ENCODE results near the gene ABCB11. TPM values are rescaled to one million over a fixed set of nuclear protein-coding genes. Genes with fewer than 3 reads are reported as not detected.

ABCB11 gene
- total and polyA plus RNA-seq, 4 donors, result 18.3 to 74.3 (median 38.3) TPM

DNA sequence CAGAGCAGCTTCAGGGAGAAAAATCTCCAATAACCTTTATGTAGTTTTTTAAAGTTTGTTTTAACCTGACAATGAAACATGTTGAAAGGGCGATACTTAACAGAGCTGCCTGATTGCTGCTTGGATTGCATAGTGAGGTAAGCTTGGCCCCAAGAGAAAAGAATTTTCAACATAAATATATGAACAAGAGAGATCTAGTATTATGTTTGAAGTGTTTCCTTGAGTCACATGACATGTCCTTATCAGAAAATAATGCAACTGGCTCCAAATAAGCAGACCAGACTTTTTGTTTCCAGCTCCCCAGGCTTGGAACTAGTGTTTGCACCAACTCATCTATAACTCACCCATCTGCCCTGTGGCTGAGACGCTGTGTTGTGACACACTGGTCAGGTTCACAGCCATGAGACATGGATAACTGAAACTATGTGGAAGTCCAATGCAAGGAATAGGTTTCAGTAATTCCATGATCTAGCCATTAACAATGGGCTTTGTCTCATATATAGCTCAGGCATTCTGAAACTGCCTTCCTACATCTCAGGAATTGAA is 44.7 kb downstream of the ABCB11 start:
- H3K36me3 ChIP-seq (ENCODE audit: control insufficient read depth in 4 of 4, insufficient read depth in 3 of 4, low read depth in 1 of 4, low read length in 3 of 4), result peaks cover 8 to 54% (median 40%) of the 10 kb centered on the region in 4 donors

More for the DNA sequence above, 44.7 kb downstream of the ABCB11 start:
- Histone ChIP-seq H3K27ac (ENCODE audit: low read depth in 1 of 2, low read length in 2 of 2) (no peak overlapping the region), H3K4me3 (ENCODE audit: low read depth in 1 of 3, low read length in 3 of 3) (no peak overlapping the region), H3K4me1 (ENCODE audit: control insufficient read depth in 4 of 4, insufficient read depth in 4 of 4, low read length in 3 of 4) (no peaks in the 10 kb centered on the region), H3K9me3 (ENCODE audit: control insufficient read depth in 4 of 4, low read length in 3 of 4) (no peaks in the 10 kb centered on the region), H3K9ac (ENCODE audit: low read depth in 1 of 2, low read length in 2 of 2) (no peak overlapping the region), H3K27me3 (ENCODE audit: control insufficient read depth in 4 of 4, insufficient read depth in 4 of 4, low read length in 3 of 4) (no peaks in the 10 kb centered on the region)
- no peak for TF ChIP-seq SP1 (IDR thresholded peaks at IDR 0.05)
- no peak for TF ChIP-seq RXRA (IDR thresholded peaks at IDR 0.05)
- TF ChIP-seq EGR1 (IDR thresholded peaks at IDR 0.05; ENCODE audit: low read depth in 2 of 2), result no peak
- TF ChIP-seq, protein P1, sequence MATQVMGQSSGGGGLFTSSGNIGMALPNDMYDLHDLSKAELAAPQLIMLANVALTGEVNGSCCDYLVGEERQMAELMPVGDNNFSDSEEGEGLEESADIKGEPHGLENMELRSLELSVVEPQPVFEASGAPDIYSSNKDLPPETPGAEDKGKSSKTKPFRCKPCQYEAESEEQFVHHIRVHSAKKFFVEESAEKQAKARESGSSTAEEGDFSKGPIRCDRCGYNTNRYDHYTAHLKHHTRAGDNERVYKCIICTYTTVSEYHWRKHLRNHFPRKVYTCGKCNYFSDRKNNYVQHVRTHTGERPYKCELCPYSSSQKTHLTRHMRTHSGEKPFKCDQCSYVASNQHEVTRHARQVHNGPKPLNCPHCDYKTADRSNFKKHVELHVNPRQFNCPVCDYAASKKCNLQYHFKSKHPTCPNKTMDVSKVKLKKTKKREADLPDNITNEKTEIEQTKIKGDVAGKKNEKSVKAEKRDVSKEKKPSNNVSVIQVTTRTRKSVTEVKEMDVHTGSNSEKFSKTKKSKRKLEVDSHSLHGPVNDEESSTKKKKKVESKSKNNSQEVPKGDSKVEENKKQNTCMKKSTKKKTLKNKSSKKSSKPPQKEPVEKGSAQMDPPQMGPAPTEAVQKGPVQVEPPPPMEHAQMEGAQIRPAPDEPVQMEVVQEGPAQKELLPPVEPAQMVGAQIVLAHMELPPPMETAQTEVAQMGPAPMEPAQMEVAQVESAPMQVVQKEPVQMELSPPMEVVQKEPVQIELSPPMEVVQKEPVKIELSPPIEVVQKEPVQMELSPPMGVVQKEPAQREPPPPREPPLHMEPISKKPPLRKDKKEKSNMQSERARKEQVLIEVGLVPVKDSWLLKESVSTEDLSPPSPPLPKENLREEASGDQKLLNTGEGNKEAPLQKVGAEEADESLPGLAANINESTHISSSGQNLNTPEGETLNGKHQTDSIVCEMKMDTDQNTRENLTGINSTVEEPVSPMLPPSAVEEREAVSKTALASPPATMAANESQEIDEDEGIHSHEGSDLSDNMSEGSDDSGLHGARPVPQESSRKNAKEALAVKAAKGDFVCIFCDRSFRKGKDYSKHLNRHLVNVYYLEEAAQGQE (IDR thresholded peaks at IDR 0.05), result no peak
- TF ChIP-seq HNF4G (IDR thresholded peaks at IDR 0.05), result no peak
- TF ChIP-seq, protein P2, sequence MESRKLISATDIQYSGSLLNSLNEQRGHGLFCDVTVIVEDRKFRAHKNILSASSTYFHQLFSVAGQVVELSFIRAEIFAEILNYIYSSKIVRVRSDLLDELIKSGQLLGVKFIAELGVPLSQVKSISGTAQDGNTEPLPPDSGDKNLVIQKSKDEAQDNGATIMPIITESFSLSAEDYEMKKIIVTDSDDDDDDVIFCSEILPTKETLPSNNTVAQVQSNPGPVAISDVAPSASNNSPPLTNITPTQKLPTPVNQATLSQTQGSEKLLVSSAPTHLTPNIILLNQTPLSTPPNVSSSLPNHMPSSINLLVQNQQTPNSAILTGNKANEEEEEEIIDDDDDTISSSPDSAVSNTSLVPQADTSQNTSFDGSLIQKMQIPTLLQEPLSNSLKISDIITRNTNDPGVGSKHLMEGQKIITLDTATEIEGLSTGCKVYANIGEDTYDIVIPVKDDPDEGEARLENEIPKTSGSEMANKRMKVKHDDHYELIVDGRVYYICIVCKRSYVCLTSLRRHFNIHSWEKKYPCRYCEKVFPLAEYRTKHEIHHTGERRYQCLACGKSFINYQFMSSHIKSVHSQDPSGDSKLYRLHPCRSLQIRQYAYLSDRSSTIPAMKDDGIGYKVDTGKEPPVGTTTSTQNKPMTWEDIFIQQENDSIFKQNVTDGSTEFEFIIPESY (IDR thresholded peaks at IDR 0.05), result no peak
- no peak for TF ChIP-seq JUND (IDR thresholded peaks at IDR 0.05)
- no peak for TF ChIP-seq FOXA2 (IDR thresholded peaks at IDR 0.05)
- TF ChIP-seq, protein P3, sequence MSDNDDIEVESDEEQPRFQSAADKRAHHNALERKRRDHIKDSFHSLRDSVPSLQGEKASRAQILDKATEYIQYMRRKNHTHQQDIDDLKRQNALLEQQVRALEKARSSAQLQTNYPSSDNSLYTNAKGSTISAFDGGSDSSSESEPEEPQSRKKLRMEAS (IDR thresholded peaks at IDR 0.05), result no peak
- TF ChIP-seq FOXA1 (IDR thresholded peaks at IDR 0.05), result no peak
- TF ChIP-seq YY1 (IDR thresholded peaks at IDR 0.05), result no peak
- no peak for TF ChIP-seq GABPA (IDR thresholded peaks at IDR 0.05 in 1 of 2, conservative IDR thresholded peaks at IDR 0.05 in 1 of 2)
- no peak for TF ChIP-seq TAF1 (conservative IDR thresholded peaks at IDR 0.05)
- no peak for TF ChIP-seq RAD21 (IDR thresholded peaks at IDR 0.05)
- TF ChIP-seq NR2F2 (IDR thresholded peaks at IDR 0.05), result no peak
- TF ChIP-seq, protein P4, sequence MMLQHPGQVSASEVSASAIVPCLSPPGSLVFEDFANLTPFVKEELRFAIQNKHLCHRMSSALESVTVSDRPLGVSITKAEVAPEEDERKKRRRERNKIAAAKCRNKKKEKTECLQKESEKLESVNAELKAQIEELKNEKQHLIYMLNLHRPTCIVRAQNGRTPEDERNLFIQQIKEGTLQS (IDR thresholded peaks at IDR 0.05), result no peak
- TF ChIP-seq, protein P5, sequence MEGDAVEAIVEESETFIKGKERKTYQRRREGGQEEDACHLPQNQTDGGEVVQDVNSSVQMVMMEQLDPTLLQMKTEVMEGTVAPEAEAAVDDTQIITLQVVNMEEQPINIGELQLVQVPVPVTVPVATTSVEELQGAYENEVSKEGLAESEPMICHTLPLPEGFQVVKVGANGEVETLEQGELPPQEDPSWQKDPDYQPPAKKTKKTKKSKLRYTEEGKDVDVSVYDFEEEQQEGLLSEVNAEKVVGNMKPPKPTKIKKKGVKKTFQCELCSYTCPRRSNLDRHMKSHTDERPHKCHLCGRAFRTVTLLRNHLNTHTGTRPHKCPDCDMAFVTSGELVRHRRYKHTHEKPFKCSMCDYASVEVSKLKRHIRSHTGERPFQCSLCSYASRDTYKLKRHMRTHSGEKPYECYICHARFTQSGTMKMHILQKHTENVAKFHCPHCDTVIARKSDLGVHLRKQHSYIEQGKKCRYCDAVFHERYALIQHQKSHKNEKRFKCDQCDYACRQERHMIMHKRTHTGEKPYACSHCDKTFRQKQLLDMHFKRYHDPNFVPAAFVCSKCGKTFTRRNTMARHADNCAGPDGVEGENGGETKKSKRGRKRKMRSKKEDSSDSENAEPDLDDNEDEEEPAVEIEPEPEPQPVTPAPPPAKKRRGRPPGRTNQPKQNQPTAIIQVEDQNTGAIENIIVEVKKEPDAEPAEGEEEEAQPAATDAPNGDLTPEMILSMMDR (IDR thresholded peaks at IDR 0.05; ENCODE audit: low read depth, low read length, missing input control), result no peak
- no peak for TF ChIP-seq HNF4A (conservative IDR thresholded peaks at IDR 0.05)
- DNase-seq (ENCODE audit: low spot score), result no peak
- 93% methylated on average over 2 of the region's 2 CpGs for WGBS
